M059J (cell line): ENCODE results near the gene FOLR1. TPM values are rescaled to one million over a fixed set of nuclear protein-coding genes. Genes with fewer than 3 reads are reported as not detected.
"Not testable (repeated sequence)": the region's sequence is repeated elsewhere in the genome, so short reads cannot be mapped to it uniquely, and the experiment has no call there.

ENCODE experiments used
- DNase-seq: peaks from one replicate; pipeline ENCODE4 v3.0.0-alpha.2; 2012; ENCODE audit warnings: low read depth
- total RNA-seq: library from RNA; depleted of rRNA; stranded (reverse); fragments of >200 nt; shearing (Covaris generic); gene quantifications from 2 replicates; pipeline ENCODE4 v1.2.3, GENCODE V29; 2014; rRNA removed

Gene FOLR1
- total RNA-seq = 1.4 and 2.8 TPM in 2 replicates

DNA sequence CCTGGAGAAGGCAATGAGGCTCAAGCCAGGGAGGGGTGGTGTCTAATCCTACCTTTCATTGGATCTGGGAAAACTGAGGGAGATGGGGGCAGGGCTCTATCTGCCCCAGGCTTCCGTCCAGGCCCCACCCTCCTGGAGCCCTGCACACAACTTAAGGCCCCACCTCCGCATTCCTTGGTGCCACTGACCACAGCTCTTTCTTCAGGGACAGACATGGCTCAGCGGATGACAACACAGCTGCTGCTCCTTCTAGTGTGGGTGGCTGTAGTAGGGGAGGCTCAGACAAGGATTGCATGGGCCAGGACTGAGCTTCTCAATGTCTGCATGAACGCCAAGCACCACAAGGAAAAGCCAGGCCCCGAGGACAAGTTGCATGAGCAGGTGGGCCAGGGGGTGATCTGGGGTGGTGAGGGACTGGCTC is at the start of gene FOLR1:
Gene FOLR1 (plus strand): TSS at position 180 of the 421 bp plus-strand sequence. CDS start 34 bp downstream, at position 214.
- peak; percentile 51 for DNase-seq

DNA sequence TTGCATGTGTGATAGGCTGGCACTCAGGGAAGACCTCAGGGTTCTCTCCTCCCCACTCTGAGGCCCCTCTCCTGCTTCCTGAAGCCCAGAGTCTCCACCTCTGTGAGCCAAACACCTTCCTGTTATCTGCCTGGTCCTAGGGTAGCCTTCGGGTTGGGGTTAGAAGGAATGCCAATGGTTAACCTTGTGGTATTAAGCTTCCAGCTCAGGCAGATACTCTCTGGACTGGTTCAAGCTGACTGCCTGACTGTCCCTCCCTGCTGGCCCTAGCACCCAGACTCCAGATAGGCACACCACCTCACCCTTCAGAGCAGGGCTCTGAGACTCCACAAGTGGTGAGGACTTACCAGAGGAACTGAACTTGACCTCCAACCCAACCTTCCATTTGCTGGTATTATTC is 49.4 kb upstream of the FOLR1 start:
- DNase-seq = peak; percentile 44

DNA sequence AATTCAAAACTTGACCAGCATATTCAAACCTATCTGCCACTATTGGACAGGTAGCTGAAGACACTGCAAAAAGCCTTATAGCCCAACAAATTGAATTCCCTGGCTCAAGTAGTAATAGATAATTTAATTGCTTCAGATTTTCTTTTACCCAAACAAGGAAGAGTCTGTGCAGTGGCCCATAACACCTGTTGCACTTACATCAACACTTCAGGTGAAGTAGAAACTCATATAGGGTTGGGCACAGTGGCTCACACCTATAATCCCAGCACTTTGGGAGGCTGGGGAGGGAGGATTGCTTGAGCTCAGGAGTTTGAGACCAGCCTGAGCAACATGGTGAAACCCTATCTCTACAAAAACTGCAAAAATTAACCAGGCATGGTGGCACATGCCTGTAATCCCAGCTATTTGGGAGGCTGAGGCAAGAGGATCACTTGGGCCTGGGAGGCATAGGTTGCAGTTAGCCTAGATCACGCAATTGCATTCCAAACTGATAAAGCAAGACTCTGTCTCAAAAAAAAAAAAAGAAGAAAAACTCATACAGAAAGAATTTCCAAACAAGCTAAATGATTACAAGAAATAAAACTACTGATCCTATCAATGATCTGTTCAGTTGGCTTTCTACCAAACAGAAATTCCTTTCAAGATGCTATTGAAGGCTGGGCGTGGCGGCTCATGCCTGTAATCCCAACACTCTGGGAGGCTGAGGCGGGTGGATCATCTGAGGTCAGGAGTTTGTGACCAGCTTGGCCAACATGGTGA is 47.0 kb upstream of the FOLR1 start:
- peak; percentile 81 for DNase-seq

DNA sequence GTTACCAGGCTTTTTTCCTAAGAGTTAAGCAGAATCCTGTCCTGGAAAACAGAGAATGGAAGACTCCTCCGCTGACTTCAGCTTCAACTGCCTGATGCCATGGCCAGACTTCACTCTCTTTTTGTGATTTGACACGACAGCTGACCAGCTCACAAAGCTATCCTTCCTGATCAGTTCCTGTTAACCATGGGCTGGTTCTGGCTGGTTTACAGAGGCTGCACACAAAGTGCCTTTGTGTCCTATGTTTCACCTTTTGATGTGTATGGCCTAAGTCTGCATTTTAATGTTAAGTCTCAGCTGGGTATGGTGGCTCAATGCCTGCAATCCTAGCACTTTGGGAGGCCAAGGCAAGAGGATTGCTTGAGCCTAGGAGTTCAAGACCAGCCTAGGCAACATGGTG is 45.3 kb upstream of the FOLR1 start:
- DNase-seq = no peak

DNA sequence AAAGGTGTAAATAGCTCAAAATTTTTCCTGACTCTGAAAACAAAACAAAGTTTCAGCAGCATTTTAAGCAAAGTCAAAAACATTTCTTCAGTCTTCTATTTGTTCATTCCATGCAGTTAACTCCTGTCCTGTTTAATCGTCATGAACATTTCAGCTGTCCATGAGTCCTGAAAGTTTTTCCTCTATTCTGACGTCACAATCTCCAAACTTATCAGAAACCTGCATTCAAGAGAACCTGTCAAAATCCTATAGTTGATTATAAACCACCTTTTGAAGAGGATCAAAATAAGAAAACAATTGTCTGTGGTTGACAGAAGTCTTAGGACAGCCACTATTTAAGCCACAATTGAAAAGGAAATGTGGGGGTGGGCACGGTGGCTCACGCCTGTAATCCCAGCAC is 41.1 kb upstream of the FOLR1 start:
- no peak for DNase-seq

DNA sequence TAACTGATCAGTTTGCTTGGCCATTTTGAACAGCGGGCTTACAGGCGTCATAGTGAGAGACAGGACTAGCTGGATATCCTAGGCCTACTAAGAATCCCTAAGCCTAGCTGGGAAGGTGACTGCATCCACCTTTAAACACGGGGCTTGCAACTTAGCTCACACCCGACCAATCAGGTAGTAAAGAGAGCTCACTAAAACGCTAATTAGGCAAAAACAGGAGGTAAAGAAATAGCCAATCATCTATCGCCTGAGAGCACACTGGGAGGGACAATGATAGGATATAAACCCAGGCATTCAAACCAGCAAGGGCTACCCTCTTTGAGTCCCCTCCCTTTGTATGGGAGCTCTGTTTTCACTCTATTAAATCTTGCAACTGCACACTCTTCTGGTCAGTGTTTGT is 38.1 kb upstream of the FOLR1 start:
- DNase-seq = not testable (repeated sequence)

DNA sequence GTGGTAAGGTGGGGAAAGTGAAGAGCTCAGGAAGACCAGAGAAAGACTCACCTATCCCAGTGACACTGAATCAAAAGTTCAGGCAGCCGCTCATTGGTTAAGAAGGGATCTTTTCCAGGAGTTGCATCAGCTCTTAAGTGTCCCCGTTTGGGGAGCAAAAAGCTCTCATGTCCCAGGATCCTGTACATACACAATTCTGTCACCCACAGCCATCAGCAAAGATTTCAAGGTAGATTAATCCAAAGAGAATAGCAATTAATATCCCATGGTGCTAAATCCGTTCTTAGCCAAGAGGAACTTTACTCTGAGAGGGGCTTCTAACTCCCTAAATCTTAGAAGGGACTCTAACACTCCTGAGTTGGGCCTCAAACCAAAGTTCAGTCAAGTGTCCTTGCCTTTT is 37.1 kb upstream of the FOLR1 start:
- no peak for DNase-seq

DNA sequence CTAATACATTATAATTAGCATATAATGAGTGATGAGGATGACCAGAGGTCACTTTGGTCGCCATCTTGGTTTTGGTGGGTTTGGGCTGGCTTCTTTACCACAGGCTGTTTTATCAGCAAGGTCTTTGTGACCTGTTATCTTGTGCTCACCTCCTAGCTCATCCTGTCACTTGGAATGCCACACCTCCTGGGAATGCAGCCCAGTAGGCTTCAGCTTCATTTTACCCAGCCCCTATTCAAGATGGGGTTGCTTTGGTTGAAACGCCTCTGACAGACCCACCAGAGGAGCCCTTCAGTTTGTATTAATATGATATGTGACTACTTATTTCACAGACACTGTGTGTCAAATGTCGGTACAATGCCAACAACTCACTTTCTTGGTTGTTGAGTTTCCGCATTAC is 36.2 kb upstream of the FOLR1 start:
- DNase-seq = no peak

DNA sequence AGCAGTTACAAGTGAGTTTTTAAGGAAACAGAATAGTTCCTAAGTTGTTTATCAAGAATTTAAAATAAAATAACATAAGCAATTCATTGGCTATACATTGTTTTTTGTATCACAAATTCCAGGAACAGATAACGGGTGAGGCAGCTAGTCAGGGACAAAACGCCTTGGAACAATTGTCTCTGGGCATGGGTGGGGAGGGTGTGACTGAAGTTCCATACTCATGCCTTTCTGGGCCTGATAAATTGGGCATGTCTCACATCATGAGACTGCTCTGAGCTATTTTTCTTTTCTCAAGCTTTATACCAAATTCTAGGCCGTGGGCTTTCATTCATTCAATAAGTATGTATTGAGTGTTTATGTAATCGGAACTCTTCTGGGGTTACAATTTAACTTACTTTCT is 34.8 kb upstream of the FOLR1 start:
- DNase-seq = no peak

DNA sequence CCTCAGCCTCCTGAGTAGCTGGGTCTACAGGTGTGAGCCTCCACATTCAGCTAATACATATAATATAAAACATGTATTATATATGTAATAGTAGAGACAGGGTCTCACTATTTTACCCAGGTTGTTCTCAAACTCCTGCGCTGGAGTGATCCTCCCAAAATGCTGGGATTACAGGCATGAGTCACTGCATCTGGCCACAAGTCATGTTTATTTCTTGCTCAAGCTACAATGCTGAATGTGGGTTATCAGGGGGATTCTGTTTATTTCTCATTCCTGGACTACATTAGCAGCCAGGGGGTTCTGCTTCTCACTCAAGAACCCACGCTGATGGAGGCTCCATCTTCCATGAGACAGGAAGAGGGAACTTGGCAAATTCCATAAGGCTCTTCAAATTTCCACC is 31.6 kb upstream of the FOLR1 start:
- DNase-seq = no peak

DNA sequence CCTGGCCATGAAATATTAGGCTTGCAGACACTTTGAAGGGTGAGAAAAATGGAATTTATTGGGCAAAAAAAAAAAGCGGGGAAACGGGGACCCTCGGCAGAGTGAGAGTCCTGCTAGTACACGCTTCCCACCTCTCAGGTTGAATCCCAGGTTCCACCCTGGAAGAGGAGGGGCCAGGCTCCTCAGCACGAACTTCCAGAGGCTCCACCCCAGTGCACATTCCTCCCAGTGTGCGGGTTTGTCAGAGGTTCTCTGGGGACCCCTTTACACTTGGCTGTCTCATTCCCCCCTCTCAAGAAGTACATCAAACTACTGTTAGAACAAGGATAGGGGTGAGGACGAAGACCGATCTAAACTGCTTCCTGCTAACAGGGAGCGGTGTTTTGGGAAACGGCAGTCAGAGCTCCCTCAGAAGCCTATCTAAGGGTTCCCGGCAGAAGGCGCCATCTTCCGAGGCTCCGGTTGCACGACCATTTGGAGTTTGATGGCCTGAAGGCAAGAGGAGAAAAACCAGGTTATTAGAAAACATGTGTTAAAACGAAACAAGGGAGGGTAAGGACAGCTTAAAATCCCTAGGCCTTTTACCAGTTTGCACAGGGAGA is 28.9 kb upstream of the FOLR1 start:
- DNase-seq = no peak

DNA sequence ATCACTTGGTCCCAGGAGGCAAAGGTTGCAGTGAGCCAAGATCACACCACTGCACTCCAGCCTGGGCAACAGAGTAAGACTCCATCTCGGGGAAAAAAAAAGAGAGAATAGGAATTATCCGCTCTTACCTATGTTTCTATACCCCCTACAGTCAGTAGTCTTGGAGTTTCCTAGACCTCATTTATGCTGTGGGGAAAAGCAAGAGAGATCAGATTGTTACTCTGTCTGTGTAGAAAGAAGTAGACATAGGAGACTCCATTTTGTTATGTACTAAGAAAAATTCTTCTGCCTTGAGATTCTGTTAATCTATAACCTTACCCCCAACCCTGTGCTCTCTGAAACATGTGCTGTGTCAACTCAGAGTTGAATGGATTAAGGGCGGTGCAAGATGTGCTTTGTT is 27.8 kb upstream of the FOLR1 start:
- DNase-seq = not testable (repeated sequence)

DNA sequence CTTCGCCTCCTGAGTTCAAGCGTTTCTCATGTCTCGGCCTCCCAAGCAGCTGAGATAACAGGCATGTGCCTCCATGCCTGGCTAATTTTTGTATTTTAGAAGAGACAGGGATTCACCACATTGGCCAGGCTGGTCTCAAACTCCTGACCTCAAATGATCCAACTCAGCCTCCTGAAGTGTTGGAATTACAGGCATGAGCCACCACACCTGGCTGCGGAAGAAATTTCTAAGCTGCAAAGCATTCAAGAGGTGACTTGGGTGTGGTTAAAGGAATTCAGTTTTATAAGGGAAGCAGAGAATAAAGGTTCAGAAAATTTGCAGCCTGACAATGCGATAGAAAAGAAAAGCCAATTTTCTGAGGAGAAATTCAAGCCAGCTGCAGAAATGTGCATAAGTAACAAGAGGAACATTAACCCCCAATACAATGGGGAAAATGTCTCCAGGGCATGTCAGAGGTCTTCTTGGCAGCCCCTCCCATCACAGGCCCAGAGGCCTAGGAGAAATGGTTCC is 22.8 kb upstream of the FOLR1 start:
- DNase-seq = not testable (repeated sequence)

DNA sequence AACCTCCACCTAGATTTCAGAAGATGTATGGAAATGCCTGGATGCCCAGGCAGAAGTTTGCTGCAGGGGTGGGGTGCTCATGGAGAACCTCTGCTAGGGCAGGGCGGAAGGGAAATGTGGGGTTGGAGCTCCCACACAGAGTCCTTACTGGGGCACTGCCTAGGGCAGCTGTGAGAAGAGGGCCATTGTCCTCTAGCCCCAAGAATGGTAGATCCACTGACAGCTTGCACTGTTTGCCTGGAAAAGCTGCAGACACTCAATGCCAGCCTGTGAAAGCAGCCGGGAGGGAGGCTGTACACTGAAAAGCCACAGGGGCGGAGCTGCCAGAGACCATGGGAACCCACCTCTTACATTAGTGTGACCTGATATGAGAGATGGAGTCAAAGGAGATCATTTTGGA is 22.2 kb upstream of the FOLR1 start:
- DNase-seq = not testable (repeated sequence)

DNA sequence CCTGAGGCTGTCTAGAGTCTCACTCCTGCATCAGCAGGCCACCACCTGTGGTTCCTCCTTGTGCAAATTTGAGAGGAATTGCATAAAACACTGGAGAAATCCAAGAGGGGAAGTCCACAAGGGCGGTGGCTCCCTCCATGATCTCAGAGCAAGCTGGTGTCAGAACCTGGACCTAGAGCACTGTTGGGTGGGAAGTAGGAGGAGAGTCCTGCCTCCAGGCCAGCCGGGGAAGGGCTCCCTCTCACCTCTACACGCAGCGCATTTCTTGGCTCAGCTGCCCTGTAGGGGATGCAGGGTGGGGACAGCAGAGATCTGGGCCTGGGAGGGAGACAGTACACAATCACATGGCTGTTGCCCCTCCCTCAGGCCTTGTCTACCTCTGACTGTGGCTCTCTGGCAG is 19.9 kb upstream of the FOLR1 start:
- DNase-seq = not testable (repeated sequence)

DNA sequence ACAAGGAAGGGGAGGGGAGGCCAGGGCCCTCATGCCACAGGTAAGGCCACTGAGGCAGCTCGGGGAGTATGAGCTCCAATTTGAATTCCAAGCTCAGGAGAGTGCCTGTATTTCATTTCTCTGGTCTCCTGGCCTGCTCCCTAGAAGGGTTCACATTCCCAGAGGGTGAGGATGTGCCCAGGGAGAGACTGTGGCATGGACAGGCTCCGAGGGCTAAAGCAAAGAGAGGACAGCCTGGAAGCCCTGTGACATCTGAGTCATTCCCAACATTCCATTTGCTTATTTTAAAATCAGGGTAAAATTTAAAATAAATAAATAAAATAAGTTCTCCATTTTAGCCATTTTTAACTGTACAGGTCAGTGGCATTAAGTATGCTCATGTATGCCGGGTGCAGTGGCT is 18.6 kb upstream of the FOLR1 start:
- peak; percentile 34 for DNase-seq

DNA sequence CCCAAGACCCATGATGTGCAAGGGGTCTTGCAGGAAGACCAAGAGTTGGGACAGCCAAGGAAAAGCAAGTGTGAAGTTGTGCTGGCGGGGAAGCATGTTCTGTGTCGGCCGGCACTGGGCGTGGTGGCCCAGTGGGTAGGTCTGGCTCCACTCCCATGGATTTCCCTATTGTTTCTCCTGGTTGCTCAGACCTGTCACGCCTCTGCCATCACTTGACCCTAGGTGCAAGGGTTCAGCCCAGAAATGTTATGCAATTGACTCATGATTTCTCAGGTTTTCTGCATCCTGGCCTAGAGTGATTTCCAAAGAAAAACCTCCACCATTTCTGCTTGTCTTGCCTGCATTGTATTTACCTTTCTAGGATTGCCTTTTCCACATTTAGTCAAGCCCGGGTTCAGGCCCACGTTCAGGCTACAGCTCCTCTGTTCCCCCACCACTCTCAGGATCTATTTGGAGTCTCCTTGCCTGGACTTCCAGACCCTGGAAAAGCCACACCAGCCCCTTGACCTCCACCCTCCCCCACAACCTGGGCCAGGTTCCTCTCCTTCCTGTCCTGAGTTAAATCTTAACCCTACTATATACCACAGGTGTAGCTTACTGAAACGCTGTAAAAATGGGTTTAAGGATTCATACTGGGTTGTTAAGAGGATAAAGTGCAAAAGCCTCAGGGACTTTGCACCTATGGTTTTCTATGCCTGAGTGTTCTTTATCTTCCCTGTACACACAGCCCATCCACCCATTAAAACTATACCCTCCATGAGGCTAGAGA is 17.5 kb upstream of the FOLR1 start:
- no peak for DNase-seq

DNA sequence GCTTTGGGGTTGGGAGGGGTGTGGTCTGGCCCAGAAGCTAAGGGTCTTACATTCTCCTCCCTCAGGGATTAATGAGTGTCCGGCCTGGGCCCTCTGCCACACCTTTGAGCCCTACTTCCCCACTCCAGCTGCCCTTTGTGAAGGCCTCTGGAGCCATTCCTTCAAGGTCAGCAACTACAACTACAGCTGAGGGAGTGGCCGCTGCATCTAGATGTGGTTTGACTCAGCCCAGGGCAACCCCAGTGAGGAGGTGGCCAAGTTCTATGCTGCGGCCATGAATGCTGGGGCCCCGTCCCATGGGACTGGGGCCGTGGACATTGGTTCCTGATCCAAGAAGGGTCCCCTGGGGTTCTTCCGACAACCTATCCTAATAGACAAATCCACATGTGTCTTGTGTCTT is 14.3 kb upstream of the FOLR1 start:
- no peak for DNase-seq

DNA sequence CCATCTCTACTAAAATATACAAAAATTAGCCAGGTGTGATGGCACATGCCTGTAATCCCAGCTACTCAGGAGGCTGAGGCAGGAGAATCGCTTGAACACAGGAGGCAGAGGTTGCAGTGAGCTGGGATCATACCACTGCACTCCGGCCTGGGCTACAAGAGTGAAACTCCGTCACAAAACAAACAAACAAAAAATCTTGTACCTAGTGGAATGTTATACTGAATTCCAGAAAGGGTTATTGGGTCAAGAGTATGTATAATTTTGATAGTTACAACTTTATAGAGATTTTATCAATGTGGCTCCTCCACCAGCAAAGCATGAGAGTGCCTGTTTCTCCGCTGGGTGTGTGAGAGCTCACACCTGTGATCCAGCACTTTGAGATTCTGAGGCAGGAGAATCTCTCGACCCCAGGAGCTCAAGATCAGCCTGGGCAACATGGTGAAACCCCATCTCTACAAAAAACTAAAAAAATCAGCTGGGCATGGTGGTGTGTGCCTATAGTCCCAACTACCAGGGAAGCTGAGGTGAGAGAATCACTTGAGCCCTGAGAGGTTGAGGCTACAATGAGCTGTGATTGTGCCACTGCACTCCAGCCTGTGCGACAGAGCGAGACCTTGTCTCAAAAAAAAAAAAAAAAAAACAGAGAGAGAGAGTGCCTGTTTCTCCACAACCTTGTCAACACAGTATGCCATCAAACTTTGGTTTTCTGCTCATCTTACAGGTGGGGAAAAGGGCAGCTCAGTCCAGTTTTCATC is 12.7 kb upstream of the FOLR1 start:
- DNase-seq = peak; percentile 26

DNA sequence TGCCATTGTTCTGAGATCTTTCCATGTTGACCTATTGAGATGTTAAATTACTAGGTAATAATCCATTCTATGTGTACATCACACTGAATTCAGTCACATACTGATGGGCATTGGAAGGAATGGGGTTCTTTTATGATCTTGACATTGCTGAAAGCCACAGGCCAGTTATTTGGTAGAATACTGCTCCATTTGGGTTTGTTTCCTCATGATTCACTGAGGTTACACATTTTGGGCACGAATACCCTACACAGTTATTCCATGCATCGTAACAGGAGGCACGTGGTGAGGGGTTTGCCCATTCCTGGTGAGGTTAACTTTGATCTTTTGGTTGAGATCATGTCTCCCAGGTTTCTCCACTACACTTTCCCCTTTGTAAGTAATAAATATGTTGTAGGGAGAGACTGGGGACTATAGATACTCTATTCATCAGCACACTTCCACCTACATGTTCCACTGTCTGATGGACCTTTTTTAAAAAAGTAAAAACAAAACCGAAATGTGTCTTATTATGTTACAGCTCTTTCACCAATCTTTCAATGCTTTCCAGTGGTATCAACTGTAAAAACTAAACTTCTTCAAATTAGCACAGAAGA is 12.0 kb upstream of the FOLR1 start:
- peak; percentile 57 for DNase-seq

DNA sequence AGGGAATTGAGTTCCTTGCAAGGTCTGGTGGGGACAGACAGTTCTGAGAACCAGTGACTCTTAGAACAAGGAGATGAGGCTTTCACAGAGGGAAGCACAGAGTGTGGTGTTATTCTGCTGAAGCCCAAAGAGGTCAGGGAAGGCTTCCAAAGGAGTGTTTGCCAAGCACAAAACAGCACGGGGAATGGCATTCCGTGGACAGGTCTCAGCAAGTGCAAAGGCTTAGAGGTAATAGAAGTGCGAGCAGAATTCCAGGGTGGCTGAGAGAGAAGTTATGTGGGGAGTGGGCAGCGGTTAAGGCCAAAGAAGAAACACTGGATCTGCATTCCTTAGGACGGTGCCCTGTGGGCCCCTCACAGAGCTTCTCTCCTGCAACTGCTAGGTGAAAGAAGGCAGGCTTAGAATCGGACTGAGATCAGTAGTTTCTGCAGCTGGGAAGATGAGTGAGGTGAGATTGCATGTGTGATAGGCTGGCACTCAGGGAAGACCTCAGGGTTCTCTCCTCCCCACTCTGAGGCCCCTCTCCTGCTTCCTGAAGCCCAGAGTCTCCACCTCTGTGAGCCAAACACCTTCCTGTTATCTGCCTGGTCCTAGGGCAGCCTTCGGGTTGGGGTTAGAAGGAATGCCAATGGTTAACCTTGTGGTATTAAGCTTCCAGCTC is 10.9 kb upstream of the FOLR1 start:
- DNase-seq = not testable (repeated sequence)
